Nephron progenitor cell (in vitro differentiated cells): ENCODE results near the gene CEP41.

Experiments used
- DNase-seq: peaks from one replicate; pipeline ENCODE4 v3.0.0; 2021
- H3K27ac Mint-ChIP-seq: 2 replicates; pipeline ENCODE4 v1.8.0; 2021; ENCODE audit warnings: mild to moderate bottlenecking, moderate library complexity, mixed read lengths
- H3K27me3 Mint-ChIP-seq: 2 replicates; pipeline ENCODE4 v1.8.0; 2021; ENCODE audit warnings: mild to moderate bottlenecking, low read depth, mixed read lengths; ENCODE audit not compliant: poor library complexity
- H3K36me3 Mint-ChIP-seq: 2 replicates; pipeline ENCODE4 v1.8.0; 2021; ENCODE audit warnings: low read depth, mixed read lengths
- H3K4me1 Mint-ChIP-seq: 2 replicates; pipeline ENCODE4 v1.8.0; 2021; ENCODE audit warnings: mixed read lengths
- H3K4me3 Mint-ChIP-seq: 2 replicates; pipeline ENCODE4 v1.8.0; 2021; ENCODE audit warnings: mild to moderate bottlenecking, moderate library complexity, mixed read lengths
- H3K9me3 Mint-ChIP-seq: 2 replicates; pipeline ENCODE4 v1.8.0; 2021; ENCODE audit warnings: mild to moderate bottlenecking, moderate library complexity, mixed read lengths
- TF ChIP-seq, protein P1 (sequence below): fragments of 200-600 bp; sonication (generic); IDR thresholded peaks from 2 replicates; pipeline ENCODE4 v1.5.0; 2021; ENCODE audit warnings: antibody characterized with exemption

CEP41 gene

DNA sequence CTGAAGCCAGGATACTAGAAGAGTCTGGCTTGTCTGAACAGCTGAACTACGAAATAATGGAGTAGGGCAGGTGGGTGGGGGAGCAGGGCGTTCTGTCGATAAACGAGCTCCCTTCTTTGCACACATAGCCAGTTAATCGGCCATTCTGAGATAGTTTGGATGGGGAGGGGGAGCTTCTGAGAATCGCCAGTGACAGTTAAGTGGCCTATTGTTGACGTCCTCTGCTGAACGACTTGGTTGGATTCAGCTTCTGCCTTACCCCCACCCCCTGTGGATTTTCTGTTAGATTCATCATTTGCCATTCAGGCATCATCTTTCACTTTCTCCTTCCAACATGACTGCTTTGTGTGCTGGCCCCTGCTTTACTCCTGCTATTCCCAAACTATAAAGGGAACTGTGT is 95.7 kb downstream of the CEP41 start:
- Mint-ChIP-seq H3K27ac (peak overlapping the region; percentile 88), H3K27me3 (no peaks in the 10 kb centered on the region), H3K36me3 (peaks cover 6% of the 10 kb centered on the region), H3K4me3 (no peak overlapping the region), H3K4me1 (peaks cover 29% of the 10 kb centered on the region), H3K9me3 (peaks cover 15% of the 10 kb centered on the region)
- TF ChIP-seq, protein P1, sequence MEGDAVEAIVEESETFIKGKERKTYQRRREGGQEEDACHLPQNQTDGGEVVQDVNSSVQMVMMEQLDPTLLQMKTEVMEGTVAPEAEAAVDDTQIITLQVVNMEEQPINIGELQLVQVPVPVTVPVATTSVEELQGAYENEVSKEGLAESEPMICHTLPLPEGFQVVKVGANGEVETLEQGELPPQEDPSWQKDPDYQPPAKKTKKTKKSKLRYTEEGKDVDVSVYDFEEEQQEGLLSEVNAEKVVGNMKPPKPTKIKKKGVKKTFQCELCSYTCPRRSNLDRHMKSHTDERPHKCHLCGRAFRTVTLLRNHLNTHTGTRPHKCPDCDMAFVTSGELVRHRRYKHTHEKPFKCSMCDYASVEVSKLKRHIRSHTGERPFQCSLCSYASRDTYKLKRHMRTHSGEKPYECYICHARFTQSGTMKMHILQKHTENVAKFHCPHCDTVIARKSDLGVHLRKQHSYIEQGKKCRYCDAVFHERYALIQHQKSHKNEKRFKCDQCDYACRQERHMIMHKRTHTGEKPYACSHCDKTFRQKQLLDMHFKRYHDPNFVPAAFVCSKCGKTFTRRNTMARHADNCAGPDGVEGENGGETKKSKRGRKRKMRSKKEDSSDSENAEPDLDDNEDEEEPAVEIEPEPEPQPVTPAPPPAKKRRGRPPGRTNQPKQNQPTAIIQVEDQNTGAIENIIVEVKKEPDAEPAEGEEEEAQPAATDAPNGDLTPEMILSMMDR: no peak
- DNase-seq: no peak

DNA sequence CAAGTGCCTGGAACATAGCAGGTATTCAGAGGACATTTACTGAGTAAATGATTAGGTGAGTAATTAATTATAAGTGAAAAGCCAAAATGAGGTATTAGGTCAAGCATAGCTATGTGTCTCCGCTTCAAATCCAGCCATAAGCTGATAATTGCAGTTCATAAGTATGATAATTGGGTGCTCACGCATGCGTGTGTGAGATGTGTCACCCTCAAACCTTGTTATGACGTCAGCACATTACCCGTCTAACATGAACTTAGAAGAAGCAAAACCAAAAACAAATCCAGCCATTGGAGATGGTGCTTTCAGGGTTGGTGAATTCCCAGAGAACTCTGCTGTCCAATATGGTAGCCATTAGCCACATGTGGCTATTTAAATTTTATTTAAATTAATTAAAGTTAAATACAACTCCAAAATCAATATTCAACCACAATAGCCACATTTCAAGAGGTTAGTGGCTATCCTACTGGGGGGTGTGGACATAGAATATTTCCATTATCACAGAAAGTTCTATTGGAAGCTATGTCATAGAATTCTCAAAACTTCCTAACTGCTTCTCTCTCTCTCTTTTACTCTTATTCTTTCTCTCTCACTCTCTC is 96.4 kb downstream of the CEP41 start, which contains the start of gene CPA5:
Gene CPA5, plus strand, starts transcription at position 546 of the 596 bp plus-strand sequence. CDS start 1,670 bp downstream, outside the sequence.
- Mint-ChIP-seq H3K27me3 (no peaks in the 10 kb centered on the region), H3K9me3 (peaks cover 15% of the 10 kb centered on the region), H3K27ac (peak within 1 kb of the TSS; percentile 88), H3K4me3 (no peak within 1 kb of the TSS), H3K36me3 (peaks cover 6% of the 10 kb centered on the region), H3K4me1 (peaks cover 24% of the 10 kb centered on the region)
- TF ChIP-seq, protein P1: no peak
- no peak for DNase-seq
